ENCODE measurements around the gene DGKK. TPM values are rescaled to one million over a fixed set of nuclear protein-coding genes. Genes with fewer than 3 reads are reported as not detected.
"Not testable (repeated sequence)": the region's sequence is repeated elsewhere in the genome, so short reads cannot be mapped to it uniquely, and the experiment has no call there.

Gene DGKK
- total RNA-seq, 1 donor from 2014 or later: not detected

DNA sequence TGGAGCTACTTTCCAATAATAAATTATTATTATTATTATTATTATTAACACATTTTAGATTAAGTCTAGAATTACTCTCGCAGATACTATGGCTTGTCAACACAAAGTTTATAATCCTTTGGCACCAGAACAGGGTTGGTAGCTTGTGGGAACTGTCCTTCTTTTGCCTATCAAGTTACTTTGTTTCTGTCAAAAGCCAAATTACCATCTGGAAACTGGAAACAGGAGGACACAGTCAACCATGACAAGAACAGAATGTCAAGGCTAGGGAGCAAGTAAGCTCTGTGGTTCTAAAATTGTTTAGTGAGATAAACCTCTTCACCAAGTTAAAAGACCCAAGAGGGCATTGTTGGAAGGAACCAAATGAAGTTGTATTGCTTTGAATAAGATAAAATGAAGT lies 42.5 kb downstream of the DGKK start:
- DNase-seq: no peak

- DNase-seq: no peak
Observed at GRCh38 chrX:50407976-50408375, 62.6 kb downstream of the DGKK start.

GRCh38 chrX:50403903-50404302 lies 66.7 kb downstream of the DGKK start:
- no peak for DNase-seq

- DNase-seq: no peak
Observed at GRCh38 chrX:50402886-50403285, 67.7 kb downstream of the DGKK start.

DNA sequence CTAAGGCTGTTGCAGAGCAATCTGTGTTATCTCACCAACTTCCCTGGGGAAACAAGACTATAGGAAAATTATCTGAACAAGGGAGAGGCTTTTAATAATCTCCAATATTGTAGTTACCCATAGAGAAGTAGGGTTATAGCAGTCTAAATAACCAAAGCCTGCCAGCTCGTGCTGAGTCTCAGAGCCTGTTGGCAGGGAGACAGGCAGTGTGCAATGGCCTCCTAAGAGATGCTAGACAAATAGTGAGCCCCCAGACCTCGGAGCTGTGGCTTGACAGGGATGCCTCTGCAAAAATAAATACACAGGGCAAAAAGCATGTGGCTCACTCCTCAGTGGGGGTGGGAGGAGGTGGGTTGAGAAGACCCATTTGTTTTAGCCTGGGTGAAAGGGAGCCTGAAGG lies 76.7 kb downstream of the DGKK start:
- DNase-seq: no peak

DNA sequence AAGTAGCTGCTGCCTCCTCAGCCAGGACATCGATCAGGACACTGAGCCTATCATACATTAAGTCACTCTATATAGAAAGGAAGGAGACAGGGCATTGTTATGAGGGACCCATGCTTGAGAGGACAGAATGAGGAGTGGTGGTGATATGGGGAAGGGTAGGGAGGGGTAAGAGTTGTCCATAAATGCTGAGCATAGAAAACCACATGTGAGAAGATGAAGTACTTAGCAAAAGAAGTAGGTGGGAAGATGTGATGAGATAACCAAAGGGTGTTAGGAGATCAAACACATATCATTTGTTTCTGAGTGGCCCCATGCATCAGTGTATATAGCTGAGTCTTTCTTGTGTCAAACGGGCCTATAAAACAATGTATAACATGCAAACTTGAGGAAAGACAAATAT lies 84.1 kb downstream of the DGKK start:
- no peak for DNase-seq

GRCh38 chrX:50381729-50382415 lies 88.8 kb downstream of the DGKK start:
- no peak for DNase-seq

DNA sequence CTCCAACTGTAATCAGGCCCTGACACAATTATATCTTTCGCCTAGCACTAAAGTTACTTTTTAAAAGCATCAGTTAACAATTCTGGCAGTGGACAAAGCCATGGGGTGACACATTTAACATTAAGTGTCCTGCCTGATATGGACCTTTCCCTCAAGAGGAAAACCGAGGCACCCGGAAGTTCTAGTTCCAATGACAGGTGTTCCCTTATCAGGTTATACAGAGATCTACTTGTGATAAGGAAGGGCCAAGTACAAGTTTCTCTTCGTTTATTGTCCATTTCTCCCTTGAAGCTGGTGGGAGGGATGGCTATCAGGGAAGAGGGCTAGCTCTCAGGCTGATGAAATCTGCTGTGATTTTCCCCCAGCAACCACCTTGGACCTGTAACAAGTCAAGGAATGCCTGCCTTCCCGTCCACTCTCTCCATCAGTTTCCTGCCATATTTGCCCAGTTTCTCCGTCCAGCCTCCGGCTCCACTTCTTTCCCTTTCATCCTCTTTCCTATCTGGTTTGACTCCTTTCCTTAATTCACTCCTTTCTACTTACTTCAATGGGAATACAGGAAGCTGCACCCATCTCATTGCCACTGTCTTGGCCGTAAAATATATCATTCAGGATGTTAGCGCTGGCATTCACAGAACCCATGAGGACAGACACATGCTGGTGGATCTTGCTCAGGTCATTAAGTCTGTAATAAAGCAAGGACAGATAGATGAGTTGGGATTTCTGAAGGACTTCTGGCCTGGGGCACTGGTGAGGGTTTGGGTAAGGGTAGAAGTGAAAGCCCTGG lies 95.0 kb downstream of the DGKK start:
- DNase-seq: no peak

DNA sequence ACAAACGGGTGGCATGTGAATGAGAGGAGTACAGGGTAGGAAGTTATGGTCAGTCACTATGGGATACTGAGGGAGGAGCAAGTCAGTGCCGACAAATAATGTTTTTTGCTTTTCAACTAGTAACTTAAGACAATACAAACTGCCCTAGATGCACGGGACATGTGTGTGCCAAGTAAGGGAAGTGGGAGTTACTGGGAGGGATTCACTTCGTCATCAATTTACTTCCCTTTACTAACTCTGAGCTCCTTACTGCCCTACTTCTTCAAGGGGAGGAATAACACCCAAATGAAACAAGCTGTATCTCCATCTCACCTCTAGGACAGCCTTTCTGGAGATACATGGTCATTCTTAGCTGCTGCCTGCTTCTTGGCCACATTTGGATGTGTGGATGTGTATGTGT lies 97.7 kb downstream of the DGKK start:
- DNase-seq: no peak

- no peak for DNase-seq
Observed at GRCh38 chrX:50343917-50344316, 126.7 kb downstream of the DGKK start.

GRCh38 chrX:50333308-50333707 lies 137.3 kb downstream of the DGKK start:
- no peak for DNase-seq

GRCh38 chrX:50332668-50333067 lies 138.0 kb downstream of the DGKK start:
- not testable (repeated sequence) for DNase-seq

- no peak for DNase-seq
Observed at GRCh38 chrX:50327235-50327634, 143.4 kb downstream of the DGKK start.
